GM18951 (cell line): Measurements from ENCODE around the gene CALCB.

ENCODE experiments used
- POLR2A ChIP-seq: IDR thresholded peaks from 4 replicates; pipeline ENCODE4 v1.6.1; 2011; ENCODE audit warnings: mild to moderate bottlenecking; ENCODE audit not compliant: insufficient read length, insufficient read depth; ENCODE audit errors: extremely low read depth
- in situ Hi-C: fragments of 300-500 bp; cut with MboI; formaldehyde crosslinking; loops from one replicate; pipeline ENCODE4 v1.12.0; 2022; ENCODE audit warnings: low sequenced_read_pairs, mixed read lengths, inconsistent platforms; ENCODE audit not compliant: unreplicated experiment

The CALCB gene

DNA sequence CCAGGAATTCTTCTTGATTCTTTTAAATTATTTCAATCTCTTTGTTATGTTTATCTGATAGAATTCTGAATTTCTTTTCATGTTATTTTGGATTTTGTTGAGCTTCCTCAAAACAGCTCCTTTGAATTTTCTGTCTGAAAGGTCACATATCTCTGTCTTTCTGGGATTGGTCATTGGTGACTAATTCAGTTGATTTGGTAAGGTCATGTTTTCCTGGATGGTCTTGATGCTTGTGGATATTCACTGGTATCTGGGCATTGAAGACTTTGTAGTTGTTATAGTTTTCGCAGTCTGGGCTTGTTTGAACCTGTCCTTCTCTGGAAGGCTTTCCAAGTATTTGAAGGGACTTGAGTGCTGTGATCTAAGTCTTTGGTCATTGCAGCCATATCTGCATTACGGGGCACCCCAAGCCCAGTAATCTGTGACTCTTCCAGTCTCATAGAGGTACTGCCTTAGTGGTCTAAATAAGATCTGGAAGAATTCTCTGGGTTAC lies 22.4 kb downstream of the CALCB start:
- in situ Hi-C loops = no loop called here
- TF ChIP-seq POLR2A = no peak

DNA sequence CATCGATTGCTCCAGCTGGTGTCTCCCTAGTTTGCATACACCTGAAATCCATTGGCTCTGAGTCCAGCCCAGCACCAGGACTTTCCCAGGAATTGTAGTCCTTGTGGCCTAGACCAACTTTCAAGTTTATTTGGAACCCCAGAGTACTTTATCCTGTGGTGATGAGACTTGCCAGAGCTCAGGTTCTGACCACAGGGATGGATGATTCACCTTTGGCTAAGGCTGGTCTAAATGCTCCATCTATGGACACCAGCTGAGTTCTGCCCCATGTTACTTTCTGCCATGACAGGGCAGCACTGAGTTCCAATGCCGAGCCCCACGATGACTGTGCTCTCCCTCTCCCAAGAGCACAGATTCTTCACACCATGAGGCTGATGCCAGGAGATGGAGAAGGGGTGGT lies 24.0 kb downstream of the CALCB start:
- in situ Hi-C loops = no loop called here

DNA sequence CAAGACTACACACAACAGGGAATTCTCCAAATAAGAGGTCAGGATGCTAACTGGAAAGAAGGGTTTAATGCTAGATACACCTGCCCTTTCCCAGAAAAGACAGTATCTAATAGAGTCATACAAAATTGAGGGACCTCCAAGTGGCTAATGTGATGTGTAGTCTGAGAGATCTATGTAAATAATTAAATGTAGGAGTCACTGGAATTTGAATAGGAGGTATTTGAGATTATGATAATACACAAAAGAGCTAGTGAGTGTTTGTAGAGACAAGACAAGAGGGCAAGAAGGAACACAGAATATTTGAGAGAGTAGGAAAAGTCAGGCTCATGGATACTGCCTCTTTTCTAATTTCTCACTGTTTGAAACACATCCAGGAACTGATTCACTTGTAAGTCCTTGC lies 25.9 kb downstream of the CALCB start:
- in situ Hi-C loops = no loop called here

More for the DNA sequence above, 24.0 kb downstream of the CALCB start:
- TF ChIP-seq POLR2A = no peak

DNA sequence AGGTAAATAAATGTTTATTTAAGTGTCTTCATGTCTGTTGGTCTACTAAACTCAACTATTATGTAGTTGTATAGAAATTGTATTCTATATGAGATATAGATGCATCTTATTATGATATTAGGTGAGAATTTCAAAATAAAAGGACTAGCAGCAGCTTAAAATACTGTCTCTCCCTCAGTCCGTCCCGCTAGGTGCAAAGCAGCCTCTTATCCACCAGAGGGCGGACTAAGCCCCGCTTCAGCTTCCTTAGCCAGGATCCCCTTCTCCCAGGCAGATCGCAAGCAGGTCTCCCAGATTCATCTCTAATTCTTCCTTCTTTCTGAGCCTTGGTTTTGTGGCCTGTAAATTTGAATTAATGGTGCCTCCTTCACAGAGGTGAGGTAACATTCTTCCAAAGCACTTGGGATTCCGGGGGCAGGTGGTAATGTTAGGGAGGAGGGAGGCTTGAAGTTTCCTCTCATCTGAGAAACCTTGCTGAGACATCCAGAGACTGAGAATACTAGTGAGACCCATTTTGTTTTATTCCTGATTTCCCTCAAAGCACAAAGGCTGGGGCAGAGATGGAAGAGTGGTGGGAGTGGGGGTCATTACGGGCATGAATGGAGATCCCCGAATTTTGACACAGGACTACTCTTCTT lies 27.8 kb downstream of the CALCB start:
- in situ Hi-C loops = no loop called here

More for the DNA sequence above, 25.9 kb downstream of the CALCB start:
- TF ChIP-seq POLR2A = no peak

DNA sequence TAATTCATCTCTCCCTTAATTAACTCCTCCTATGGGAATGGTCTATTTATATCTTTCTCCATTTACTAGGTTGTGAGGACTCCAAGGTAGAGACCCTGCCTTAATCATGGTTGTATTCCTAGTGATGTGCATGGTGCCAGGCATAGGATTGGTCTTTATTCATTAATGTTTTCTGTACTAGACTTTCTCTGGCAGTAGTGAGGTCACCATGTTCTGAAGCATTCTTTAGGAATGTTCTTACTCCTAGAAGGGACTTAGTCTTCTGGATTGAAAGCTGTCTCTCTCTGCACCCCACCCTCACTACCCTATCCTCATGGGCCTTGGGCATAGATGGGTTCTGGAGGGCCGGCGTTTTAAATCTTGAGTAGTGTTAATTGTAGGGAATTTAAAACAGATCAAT lies 30.8 kb downstream of the CALCB start:
- in situ Hi-C loops = no loop called here
- TF ChIP-seq POLR2A = no peak

More for the DNA sequence above, 27.8 kb downstream of the CALCB start:
- TF ChIP-seq POLR2A = no peak

DNA sequence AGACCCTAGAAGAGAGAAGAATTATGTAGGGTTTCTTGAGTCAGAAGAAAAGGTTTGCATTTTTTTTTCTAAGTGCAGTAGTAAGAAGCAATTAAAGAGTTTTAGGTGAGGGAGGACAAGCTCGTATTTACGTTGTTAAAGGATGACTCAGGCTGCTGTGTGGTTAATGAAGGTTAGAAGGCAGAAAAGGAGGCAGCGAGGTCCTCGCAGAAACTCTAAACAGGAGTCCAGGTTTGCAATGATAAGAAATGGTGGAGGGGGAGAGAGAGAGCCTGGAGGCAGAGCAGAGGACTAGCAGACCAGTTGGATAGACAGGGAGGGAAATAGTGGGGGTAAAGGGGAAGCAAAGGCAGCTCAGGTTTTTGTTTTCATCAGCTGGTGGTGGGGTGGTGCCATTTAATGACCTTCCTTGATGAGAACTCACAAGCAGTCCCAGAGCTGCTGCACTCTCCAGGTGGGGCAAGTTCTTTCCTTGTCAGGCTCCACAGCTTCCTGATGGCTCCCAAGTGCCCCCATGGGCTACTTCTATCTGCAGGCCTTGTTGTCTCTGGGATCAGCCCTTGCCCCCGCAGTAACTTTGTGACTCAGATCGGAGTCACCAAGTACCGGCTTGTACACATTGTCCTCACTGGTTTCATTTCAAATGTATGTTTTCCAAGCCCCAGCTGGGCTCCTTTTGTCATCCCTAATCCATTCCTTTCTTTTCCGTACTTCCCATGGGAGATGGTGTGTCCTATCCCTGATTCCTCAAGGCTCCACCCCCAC lies 33.0 kb downstream of the CALCB start:
- TF ChIP-seq POLR2A = no peak
- in situ Hi-C loops = no loop called here

DNA sequence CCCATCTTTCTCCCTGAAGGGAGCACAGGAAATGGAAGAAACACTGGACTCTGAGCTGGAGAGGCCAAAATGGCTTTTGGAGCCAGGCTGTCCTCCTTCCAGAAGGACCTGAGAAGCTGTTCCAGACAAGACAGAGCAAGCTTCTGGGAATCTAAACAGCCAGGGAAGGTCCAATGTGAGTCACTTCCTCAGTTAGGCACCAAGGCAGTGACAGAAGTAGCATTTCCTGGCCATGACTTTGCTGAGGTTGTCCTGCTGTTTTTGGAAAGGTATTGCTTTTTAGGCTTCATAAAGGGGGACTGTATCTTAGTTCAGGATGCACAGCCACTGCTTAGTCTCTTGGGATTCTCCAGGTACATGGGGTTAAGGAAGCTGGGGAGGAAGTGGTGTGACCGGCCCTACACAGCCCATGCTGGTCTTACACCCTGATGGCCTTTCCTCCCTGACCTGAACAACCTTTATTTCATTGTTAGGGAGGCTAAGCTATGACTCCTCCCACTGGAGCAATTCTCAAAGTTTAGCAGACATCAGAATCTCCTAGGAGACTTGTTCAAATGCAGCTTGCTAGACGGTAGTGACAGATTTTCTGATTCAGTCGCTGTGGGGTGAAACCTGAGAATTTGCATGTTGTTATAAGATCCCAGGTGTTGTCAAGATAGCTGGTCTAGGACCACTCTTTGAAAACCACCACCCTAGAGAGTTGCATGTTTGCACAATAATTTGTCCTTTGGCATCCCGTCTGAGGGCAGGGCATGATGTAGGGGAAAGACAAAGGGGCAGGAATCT lies 34.5 kb downstream of the CALCB start:
- TF ChIP-seq POLR2A = no peak
- in situ Hi-C loops = no loop called here

DNA sequence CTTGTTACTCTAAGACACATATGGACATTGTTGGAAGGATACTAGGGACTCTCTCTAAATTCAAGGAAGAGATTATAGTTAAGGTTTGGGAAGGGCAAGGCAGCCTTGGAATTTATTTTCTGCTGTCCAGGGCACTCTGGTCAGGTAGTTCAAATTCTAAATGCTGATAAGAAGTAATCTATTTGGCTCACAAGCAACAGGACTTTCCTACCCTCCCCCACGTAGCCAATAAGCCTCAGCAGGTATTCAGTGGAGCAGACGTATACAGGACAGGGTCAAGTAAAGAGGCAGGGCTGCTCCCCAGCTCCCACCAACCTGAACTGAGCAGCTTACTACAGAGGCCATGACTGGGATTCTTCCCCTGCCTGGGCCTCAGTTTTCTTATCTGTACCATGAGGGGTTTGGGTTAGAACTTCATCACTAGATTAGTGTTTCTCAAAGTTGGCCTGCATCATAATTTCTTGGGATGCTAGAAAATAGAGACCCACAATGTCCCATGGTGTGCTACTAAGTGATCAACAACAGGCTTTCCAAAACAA lies 35.3 kb downstream of the CALCB start:
- in situ Hi-C loops = no loop called here
- no peak for TF ChIP-seq POLR2A

DNA sequence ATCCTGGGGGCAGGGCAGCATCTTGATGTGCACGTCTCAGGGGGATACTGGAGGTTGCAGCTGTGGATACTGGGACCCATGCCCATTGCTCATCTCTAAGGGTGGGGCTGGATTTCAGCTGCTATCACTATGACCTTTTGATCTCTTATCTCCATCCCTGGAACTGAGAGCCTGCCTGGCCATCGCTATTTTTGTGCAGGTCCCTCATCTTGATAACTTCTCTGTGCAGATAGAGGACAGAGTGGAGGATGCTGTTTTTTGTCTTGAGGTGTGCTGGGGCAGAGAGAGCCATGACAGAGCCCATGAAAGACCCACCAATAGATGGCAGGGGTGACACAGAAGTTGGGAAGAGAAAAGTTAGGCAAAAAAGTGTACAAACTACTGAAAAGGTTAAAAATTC lies 36.2 kb downstream of the CALCB start:
- TF ChIP-seq POLR2A = no peak
- in situ Hi-C loops = no loop called here

DNA sequence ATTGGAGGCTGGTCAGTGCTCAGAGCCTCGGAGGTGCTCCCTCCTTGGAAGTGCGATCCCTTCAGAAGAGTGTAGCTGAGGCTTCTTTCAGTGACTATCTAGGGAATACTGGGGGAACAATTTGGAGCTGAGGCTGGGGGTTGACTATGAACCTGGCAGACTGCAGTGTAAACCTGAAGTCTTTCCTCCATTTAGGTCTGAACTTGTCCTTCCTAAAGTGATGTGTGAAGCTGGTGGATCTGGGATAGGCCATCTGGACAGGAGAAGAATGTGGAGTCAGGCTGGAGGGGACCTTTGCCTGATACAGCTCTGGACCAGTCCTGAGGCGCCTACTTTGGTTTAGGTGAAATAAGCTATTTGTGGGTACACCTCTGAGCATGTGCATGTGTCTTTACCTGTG lies 37.8 kb downstream of the CALCB start:
- no peak for TF ChIP-seq POLR2A
- in situ Hi-C loops = no loop called here

DNA sequence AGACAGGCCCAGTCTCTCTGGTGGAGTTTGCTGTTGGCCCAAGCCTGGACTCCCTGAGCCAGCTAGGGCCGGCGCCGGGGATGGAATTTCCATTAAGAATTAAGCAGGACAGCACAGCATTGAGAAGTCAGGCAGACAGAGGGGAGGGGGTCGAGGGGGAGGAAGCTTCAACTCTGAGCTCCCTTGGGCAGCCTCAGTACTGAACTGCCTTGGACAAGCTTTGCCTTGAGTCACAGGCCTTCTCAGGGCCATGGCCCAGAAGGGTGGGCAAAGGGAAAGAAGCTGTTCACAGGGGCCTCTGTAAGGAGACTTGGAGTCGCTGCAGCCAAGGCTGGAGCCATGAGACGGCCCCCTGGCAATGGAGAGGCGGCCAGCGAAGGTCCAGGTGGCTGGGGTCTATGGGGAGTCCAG lies 38.7 kb downstream of the CALCB start:
- in situ Hi-C loops = no loop called here

DNA sequence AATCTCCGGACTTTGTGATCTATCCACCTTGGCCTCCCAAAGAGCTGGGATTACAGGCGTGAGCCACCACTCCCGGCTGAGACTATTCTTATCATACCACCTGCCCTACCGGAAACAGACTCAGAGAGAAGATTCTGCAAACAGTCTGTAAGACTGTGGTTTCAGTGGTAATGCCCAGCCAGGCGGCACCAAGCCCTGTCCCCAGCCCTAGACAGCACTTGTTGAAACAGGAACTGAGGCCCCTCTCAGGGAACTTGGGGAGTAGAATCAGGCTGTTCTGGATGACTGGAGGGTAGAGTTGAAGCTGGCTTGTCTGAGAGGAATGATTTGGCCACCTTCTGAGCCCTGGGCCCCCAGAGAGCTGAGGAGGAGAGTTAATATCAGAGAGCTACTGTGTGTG lies 40.0 kb downstream of the CALCB start:
- in situ Hi-C loops = no loop called here
- no peak for TF ChIP-seq POLR2A

More for the DNA sequence above, 38.7 kb downstream of the CALCB start:
- TF ChIP-seq POLR2A = no peak
